CD4-positive, alpha-beta T cell treated with Interleukin-12 subunit alpha and Interleukin-12 subunit beta, for 1 hour (primary cell): Measurements from ENCODE around the gene ECHS1.
"Not testable (repeated sequence)": the region's sequence is repeated elsewhere in the genome, so short reads cannot be mapped to it uniquely, and the experiment has no call there.

Source experiments
- DNase-seq: peaks from one replicate; pipeline ENCODE4 v3.0.0-alpha.2; 2020

Gene ECHS1

GRCh38 chr10:133377025-133377817 is 4.1 kb upstream of the ECHS1 start:
- DNase-seq, result no peak

DNA sequence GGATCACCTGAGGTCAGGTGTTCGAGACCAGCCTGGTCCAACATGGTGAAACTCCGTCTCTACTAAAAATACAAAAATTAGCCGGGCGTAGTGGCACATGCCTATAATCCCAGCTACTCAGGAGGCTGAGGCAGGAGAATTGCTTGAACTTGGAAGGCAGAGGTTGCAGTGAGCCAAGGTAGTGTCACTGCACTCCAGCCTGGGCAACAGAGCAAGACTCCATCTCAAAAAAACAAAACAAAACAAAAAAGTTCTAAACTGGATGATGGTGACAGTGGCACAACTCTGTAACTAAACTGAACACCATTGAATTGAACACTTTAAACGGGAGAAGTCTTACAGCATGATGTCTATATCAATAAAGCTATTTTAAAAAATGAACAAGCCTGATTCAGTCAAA is 3.0 kb upstream of the ECHS1 start:
- DNase-seq, result not testable (repeated sequence)

GRCh38 chr10:133375357-133376115 is 2.4 kb upstream of the ECHS1 start:
- DNase-seq, result no peak

- no peak for DNase-seq
Measured at GRCh38 chr10:133372507-133372906, 647 bp downstream of the ECHS1 start.

- DNase-seq, result no peak
Measured at GRCh38 chr10:133370030-133370786, 2.9 kb downstream of the ECHS1 start.

DNA sequence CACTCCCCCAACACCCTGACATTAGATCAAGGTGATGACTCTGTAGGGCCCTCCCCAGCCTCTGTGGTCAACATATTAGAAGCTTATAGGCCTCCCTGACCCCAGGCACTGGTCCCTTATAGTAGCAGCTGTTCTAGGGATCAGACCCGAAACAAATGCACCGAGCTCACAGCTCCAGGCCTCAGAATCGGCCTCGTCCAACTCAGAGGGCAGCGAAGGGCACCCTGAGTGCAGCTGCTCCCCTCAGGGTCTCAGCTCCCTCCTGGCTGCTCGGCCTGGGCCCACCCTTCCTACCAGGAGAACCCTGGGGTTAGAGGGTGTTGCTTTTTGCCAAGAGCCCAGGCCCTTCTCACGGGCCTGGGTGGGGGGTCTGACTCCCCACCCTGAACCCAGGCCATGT is 5.0 kb downstream of the ECHS1 start:
- DNase-seq, result no peak

DNA sequence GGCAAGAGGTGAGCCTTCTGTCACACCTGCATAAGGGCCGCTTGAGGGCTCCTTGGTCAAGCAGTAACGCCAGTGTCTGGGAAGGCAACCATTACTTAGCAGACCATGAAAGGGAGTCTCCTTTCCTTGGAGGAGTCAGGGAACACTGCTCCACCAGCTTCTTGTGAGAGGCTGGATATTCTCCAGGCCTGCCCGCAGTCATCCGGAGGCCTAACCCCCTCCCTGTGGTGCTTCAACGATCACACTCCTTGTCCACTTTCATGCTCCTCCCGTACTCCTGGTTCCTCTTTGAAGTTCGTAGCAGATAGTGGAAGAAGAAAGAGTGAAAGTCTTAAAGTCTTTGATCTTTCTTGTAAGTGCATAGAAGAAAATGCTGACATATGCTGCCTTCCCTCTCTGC is 5.7 kb downstream of the ECHS1 start:
- not testable (repeated sequence) for DNase-seq

DNA sequence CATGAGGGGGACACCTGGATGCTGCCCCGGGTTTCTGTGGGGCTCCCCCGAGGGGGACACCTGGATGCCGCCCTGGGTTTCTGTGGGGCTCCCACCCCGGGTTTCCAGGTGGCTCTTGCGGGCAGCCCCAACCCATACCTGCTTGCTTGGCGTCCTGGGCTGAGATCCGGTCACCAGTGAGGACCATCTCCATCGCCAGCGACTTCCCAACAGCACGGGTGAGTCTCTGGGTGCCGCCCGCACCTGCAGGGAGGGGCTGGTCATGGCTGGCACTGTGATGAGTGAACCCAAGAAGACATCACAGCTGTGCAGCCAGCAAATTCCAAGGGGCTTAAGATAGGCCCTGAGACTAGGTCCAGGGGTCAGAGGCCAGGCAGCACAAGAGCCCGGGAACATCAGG is 6.4 kb downstream of the ECHS1 start:
- DNase-seq, result no peak

- DNase-seq, result no peak
Measured at GRCh38 chr10:133366130-133366478, 7.0 kb downstream of the ECHS1 start.

DNA sequence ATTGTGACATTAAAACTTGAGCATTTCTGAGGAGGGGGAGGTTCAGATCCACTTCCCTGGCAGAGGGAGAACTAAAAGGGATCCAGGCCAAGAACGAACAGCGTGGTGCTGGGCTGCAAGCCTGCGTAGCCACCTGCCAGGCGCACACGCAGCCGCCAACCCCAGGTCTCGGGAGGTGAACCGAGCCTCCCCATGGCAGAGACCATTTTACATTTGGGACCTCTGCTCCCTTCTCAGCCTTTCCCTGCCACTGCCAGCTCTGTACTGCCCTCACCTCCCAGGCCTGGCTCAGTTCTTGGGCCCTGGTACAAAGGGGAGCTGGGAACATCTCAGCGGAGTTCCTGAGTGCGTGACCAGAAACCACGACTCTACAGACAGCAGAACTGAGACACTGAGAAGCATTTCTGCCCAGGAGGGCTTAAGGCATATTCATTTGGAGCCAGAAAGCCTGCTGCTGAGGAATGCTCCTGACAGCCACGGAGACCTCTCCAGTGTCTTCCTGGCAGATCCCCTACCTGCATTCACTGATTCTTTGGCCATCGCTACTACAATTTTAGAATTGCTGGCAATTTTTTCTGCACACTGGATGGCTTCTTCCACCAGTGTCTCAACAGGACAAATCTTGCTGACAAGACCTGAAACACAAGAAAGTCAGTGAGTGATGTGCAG is 7.6 kb downstream of the ECHS1 start:
- no peak for DNase-seq

DNA sequence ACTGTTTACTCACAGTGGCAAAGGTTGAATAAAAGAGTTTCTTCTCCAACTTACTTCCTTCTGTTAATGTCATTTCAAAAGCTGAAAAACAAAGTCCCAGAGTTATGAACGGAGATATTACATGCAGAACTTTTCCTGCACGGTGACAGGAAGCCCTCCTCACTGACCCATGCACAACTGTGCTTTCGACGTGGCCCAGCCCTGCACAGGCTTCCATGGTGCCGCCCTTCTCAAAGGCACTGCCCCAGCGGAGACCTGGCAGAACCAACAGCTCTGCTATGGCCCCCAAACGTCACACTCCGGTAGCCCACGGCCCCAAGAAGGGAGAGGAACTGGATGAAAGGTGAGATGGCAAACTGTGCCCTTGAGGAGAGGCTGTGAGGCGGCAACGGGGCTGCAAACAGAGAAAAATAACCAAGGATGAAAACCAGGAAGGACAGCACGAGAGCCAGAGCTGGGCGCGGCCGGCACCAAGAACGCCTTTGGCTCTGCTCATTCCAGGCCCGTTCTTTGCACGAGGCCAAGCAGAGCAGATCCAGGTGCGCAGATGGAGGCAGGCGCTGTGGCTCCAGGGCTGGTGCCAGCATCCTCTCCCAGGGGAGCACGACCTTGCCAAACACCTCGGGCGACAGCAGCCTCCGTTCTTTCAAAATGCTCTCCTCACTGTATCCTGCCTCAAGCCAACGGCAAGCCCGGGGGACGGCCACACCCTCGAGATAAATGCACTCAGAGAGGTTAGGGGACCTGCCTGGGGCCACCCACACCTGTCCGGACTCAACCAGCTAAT is 8.3 kb downstream of the ECHS1 start:
- no peak for DNase-seq

- no peak for DNase-seq
Measured at GRCh38 chr10:133362846-133363245, 10.3 kb downstream of the ECHS1 start.

DNA sequence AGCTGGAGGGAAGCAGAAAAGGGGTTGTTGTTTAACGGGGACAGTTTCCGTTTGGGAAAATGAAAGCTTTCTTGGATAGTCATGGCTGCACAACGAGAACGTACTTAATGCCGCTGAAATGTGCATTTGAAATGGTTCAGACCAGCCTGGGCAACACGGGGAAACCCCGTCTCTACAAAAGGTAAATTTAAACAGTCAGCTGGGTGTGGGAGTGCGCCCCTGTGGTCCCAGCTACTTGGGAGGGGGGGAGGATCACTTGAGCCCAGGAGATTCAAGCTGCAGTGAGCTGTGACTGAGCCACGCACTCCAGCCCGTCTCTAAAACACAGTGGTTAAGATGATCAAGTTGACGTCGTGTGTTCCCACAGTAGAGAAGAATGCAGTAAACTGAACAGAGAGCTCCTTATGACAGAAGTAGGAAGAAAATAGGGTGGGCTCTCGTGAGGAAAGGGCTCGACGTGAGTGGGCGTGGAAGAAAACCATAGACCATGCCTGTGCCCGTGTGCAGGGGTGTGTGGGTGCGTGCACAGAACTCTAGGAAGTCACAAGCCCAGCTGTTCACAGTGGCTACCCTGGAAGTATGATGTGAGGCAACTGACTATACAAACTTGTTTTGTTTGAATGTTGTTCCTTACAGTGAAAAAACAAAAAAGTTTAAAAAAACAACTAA is 11.2 kb downstream of the ECHS1 start:
- no peak for DNase-seq

GRCh38 chr10:133361227-133361626 is 11.9 kb downstream of the ECHS1 start:
- DNase-seq, result no peak

DNA sequence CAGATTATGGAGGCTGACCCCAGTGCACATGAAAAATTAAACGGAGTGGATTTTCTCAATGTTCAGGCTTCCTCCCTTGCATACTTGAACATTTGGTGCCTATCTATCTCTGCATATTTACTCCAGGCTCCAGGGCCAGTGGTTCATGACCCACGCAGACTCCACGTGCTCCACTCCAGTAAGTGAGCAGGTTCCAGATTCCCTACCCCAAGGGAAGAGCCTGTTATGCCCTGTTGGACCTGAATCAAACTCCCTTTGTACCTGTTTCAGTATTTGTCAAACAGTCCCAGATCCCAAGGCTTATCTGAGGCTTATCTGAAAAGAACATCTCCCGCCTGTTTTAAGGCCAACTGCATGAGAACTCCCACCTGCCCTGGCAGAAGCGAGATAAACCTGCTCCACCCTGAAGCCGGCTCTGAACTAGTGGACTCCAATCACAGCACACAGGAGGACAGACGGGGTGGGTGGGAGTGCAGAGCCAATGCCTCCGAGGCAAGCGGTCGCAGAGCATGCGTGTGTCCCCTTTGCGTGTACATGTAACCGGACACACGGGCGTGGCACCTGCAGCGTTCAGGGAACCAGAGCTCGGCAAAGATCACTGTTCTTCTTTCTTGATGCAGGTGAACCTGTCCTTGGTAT is 13.1 kb downstream of the ECHS1 start:
- no peak for DNase-seq

- peak; percentile 43 for DNase-seq
Measured at GRCh38 chr10:133359554-133359971, 13.6 kb downstream of the ECHS1 start.

GRCh38 chr10:133358925-133359310 is 14.2 kb downstream of the ECHS1 start:
- DNase-seq, result no peak

DNA sequence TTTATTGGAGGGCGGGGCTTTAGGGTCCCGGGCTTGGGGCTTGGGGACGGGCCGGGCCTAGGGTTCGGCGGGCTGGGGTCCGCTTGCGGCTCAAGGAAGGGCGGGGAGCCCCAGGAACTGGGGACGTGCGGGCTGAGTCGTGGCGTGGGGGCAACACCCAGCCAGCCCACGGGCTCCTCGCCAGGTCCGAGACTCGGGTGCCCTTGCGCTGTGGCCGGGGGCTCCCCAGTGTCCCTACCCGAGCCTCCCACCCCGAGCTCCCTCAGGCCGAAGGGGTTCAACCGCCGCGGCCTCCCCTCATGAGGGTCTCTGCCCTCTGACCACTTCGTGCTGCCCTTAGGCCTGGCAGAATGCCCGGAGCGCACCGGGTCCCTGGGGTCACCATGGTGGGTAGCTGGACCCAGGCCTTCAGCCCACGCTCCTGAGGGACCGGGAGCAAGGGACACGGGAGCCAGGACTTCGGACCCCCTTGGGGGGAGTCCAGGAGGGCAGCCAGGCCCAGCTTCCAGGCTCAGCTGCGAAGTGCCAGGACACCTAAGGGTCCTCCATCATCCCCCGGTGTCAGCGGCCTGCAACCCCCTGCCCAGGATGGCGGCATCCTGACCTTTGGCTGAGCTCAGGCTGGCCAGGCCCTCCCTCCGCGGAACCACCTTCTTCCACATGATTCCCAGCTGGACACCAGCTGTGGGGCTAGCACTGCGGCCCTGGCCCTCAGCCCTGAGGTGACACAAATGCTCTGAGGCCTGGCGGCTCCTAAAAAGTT is 14.8 kb downstream of the ECHS1 start:
- no peak for DNase-seq

DNA sequence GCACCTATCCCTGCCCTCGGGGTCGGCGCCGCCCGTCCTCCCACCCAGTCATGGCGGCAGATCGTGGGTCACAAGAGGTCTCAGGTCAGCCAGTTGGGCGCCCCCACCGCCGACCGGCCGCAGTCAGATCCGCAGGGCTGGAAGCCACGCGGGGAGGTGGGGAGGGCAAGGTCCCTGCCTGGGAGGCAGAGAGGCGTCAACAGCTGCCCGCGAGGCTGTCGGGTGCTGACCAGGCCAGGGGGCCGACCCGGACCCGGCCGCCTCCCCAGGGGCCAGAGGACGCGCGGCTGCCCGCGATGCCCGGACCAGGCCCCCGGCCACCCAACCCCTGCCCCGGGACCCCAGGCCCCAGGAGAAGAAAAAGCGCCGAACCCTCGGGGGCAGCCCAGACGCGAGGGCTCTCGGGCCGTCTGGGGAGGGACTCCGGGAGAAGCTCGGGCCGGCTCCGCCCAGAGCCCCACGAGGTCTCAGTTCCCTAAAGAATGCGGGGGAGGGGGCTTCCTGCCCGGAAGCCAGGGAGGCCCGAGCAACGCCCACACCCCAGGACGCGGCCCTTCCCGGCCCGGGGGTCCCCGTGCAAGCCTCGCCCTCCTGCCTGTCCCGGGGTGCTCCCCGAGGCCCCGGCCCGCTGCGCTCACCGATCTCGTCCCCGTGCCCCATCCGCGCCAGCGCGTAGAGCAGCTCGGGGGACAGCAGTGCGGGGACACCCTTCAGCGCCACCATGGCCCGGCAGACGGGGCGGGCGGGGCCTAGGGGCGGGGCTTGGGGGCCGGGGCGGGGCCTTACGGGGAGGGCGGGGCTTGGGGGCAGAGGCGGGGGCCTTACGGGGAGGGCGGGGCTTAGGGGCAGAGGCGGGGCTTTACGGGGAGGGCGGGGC is 15.6 kb downstream of the ECHS1 start, which contains the start of gene FUOM:
TSS of gene FUOM (minus strand) at position 735 of the 877 bp plus-strand sequence. CDS start at position 723, 12 bp downstream.
- DNase-seq, result peak; percentile 80
